Epithelial cell of proximal tubule (primary cell): ENCODE results near the gene RSPO3. TPM values are rescaled to one million over a fixed set of nuclear protein-coding genes. Genes with fewer than 3 reads are reported as not detected.

Source experiments
- DNase-seq: peaks from one replicate; pipeline ENCODE4 v3.0.0-alpha.2; 2011; ENCODE audit warnings: low read depth
- H3K4me3 ChIP-seq: 2 replicates; pipeline ENCODE4 v1.5.1; 2011; ENCODE audit warnings: low read depth, mild to moderate bottlenecking, low read length
- CTCF ChIP-seq: conservative IDR thresholded peaks from 2 replicates; pipeline ENCODE4 v1.5.1; 2012; ENCODE audit warnings: low read depth, mild to moderate bottlenecking, low read length
- total RNA-seq: library from RNA; depleted of rRNA; stranded (reverse); fragments of >200 nt; gene quantifications from 2 replicates; pipeline ENCODE4 v1.2.3, GENCODE V29; 2015

Gene RSPO3
- total RNA-seq, 1 donor from 2014 or later = 0.35 TPM

- H3K4me3 ChIP-seq = no peak overlapping the region
- DNase-seq = no peak
- no peak for TF ChIP-seq CTCF
Measured at GRCh38 chr6:127147534-127147933, 29.1 kb downstream of the RSPO3 start.

GRCh38 chr6:127148511-127148910 lies 30.0 kb downstream of the RSPO3 start:
- DNase-seq = no peak
- no peak for TF ChIP-seq CTCF
- no peak overlapping the region for H3K4me3 ChIP-seq

GRCh38 chr6:127154509-127154908 lies 36.0 kb downstream of the RSPO3 start:
- no peak for DNase-seq
- H3K4me3 ChIP-seq = no peak overlapping the region
- no peak for TF ChIP-seq CTCF

GRCh38 chr6:127160484-127160883 lies 42.0 kb downstream of the RSPO3 start:
- no peak for DNase-seq
- TF ChIP-seq CTCF = no peak
- H3K4me3 ChIP-seq = no peak overlapping the region

- DNase-seq = no peak
- no peak for TF ChIP-seq CTCF
Measured at GRCh38 chr6:127162836-127163235, 44.4 kb downstream of the RSPO3 start.

GRCh38 chr6:127164036-127164435 lies 45.6 kb downstream of the RSPO3 start:
- no peak for TF ChIP-seq CTCF
- H3K4me3 ChIP-seq = no peak overlapping the region
- no peak for DNase-seq

More at GRCh38 chr6:127162836-127163235, 44.4 kb downstream of the RSPO3 start:
- H3K4me3 ChIP-seq = no peak overlapping the region

- no peak overlapping the region for H3K4me3 ChIP-seq
- DNase-seq = no peak
- TF ChIP-seq CTCF = no peak
Measured at GRCh38 chr6:127164565-127164964, 46.1 kb downstream of the RSPO3 start.
